Tibial nerve (tissue), 4 donors: ENCODE results near the gene DDX28. TPM values are rescaled to one million over a fixed set of nuclear protein-coding genes. Genes with fewer than 3 reads are reported as not detected.
"Not testable (repeated sequence)": the region's sequence is repeated elsewhere in the genome, so short reads cannot be mapped to it uniquely, and the experiment has no call there.

Experiments
- DNase-seq, 2 donors: peaks; one replicate each; pipeline ENCODE4 v3.0.0-alpha.2; 2019; ENCODE audit warnings: low spot score in 2 of 2
- H3K27ac ChIP-seq, 4 donors: fragments of 200-600 bp; sonication (generic) in 3 of 4; one replicate each; pipeline ENCODE4 v1.5.1; 2017 to 2019; ENCODE audit warnings: mild to moderate bottlenecking in 1 of 4
- H3K27me3 ChIP-seq, 2 donors: fragments of 200-600 bp; sonication (generic) in 1 of 2; one replicate each; pipeline versions ENCODE4 v1.5.1 to v1.6.0; 2017 to 2019
- H3K36me3 ChIP-seq, 3 donors: fragments of 200-600 bp; sonication (generic); one replicate each; pipeline ENCODE4 v1.5.1; 2018 to 2019
- H3K4me1 ChIP-seq, 4 donors: fragments of 200-600 bp; sonication (generic) in 3 of 4; one replicate each; pipeline ENCODE4 v1.5.1; 2017 to 2019
- H3K4me3 ChIP-seq, 4 donors: fragments of 200-600 bp; sonication (generic) in 3 of 4; one replicate each; pipeline ENCODE4 v1.5.1; 2017 to 2019; ENCODE audit warnings: mild to moderate bottlenecking in 1 of 4, moderate library complexity in 1 of 4
- H3K9me3 ChIP-seq, 4 donors: fragments of 200-600 bp; sonication (generic) in 3 of 4; one replicate each; pipeline ENCODE4 v1.5.1; 2017 to 2019
- EP300 ChIP-seq, 2 donors: sonication (generic); formaldehyde crosslinking; IDR thresholded peaks; one replicate each; pipeline ENCODE4 v1.6.1; 2017; ENCODE audit warnings: antibody characterized with exemption in 2 of 2, mild to moderate bottlenecking in 1 of 2
- POLR2A ChIP-seq, 2 donors: fragments of 450-650 bp; IDR thresholded peaks; one replicate each; pipeline ENCODE4 v1.6.1; 2017; ENCODE audit warnings: antibody characterized with exemption in 2 of 2, mild to moderate bottlenecking in 2 of 2, moderate library complexity in 2 of 2
- WGBS, 2 donors: methylation state at CpG; one replicate each; pipeline ENCODE4 v1.1.5; 2018; 5-methylcytosine and 5-hydroxymethylcytosine counted together
- total RNA-seq, 4 donors: library from RNA; depleted of rRNA; stranded (reverse); fragments of >200 nt; gene quantifications; one replicate each; pipeline ENCODE4 v1.1.0, GENCODE V29; 2016
- TF ChIP-seq, protein P1 (sequence below), 5 experiments: fragments of 200-600 bp in 3 of 5; fragments of 450-650 bp in 2 of 5; sonication (generic) in 3 of 5; IDR thresholded peaks; one replicate each; pipeline ENCODE4 v1.5.1; 2016 to 2019; ENCODE audit warnings: antibody characterized with exemption in 5 of 5, mild to moderate bottlenecking in 3 of 5, moderate library complexity in 2 of 5

The DDX28 gene
- total RNA-seq, 4 donors from 2014 or later, result 6.7 to 11.7 (median 10.8) TPM

DNA sequence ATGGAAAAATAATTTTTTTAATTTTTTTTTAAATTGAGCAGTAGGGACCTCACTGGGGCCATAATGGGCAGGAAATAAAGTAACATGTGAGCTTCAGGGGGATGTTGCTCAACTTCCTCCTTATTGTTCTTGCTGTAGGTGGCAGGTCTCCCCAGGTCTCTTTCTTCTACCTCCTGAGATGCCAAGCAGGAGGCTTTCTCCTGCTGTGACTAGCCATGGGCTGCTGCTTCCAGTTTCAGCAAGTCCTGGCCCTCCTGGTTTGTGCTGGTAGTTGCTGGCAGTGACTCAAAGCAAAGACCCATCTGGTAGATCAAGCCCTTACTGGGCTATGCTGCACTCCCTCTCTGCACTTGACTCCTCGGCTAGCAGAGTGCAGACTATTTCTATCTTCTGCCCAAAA, 9.6 kb downstream of the DDX28 start:
- H3K27me3 ChIP-seq, result no peaks in the 10 kb centered on the region
- H3K36me3 ChIP-seq, result no peaks in the 10 kb centered on the region
- H3K9me3 ChIP-seq, result no peaks in the 10 kb centered on the region
- H3K4me3 ChIP-seq, result no peak overlapping the region
- H3K27ac ChIP-seq, result no peak overlapping the region
- 69 to 86% methylated on average over 1 of the region's 1 CpG for WGBS, 2 donors
- no peak for DNase-seq
- H3K4me1 ChIP-seq, result no peaks in the 10 kb centered on the region
- TF ChIP-seq EP300 (IDR thresholded peaks at IDR 0.05) (peak in 1 of 2 donors; percentile 37), POLR2A (IDR thresholded peaks at IDR 0.05) (no peak)
- TF ChIP-seq, protein P1, sequence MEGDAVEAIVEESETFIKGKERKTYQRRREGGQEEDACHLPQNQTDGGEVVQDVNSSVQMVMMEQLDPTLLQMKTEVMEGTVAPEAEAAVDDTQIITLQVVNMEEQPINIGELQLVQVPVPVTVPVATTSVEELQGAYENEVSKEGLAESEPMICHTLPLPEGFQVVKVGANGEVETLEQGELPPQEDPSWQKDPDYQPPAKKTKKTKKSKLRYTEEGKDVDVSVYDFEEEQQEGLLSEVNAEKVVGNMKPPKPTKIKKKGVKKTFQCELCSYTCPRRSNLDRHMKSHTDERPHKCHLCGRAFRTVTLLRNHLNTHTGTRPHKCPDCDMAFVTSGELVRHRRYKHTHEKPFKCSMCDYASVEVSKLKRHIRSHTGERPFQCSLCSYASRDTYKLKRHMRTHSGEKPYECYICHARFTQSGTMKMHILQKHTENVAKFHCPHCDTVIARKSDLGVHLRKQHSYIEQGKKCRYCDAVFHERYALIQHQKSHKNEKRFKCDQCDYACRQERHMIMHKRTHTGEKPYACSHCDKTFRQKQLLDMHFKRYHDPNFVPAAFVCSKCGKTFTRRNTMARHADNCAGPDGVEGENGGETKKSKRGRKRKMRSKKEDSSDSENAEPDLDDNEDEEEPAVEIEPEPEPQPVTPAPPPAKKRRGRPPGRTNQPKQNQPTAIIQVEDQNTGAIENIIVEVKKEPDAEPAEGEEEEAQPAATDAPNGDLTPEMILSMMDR (IDR thresholded peaks at IDR 0.05), result no peak

- not testable (repeated sequence) for H3K9me3 ChIP-seq, H3K4me3 ChIP-seq, H3K27ac ChIP-seq, H3K36me3 ChIP-seq, DNase-seq, H3K4me1 ChIP-seq, H3K27me3 ChIP-seq
- 85 to 89% methylated on average over 4 of the region's 4 CpGs for WGBS, 2 donors
Observed at GRCh38 chr16:68009872-68010271, 13.2 kb downstream of the DDX28 start.

- TF ChIP-seq EP300 (IDR thresholded peaks at IDR 0.05) (no peak), POLR2A (IDR thresholded peaks at IDR 0.05) (no peak)
- TF ChIP-seq, protein P1 (IDR thresholded peaks at IDR 0.05), result no peak
- H3K4me3 ChIP-seq, result no peak overlapping the region
- no peak overlapping the region for H3K27ac ChIP-seq
- no peak for DNase-seq
- H3K9me3 ChIP-seq, result no peaks in the 10 kb centered on the region
- no peaks in the 10 kb centered on the region for H3K36me3 ChIP-seq
- WGBS, 2 donors, result 56 to 61% methylated on average over 9 of the region's 9 CpGs
- no peaks in the 10 kb centered on the region for H3K27me3 ChIP-seq
- peaks cover 0 to 10% (median 0%) of the 10 kb centered on the region in 4 donors for H3K4me1 ChIP-seq
Observed at GRCh38 chr16:68009157-68009735, 13.8 kb downstream of the DDX28 start.

DNA sequence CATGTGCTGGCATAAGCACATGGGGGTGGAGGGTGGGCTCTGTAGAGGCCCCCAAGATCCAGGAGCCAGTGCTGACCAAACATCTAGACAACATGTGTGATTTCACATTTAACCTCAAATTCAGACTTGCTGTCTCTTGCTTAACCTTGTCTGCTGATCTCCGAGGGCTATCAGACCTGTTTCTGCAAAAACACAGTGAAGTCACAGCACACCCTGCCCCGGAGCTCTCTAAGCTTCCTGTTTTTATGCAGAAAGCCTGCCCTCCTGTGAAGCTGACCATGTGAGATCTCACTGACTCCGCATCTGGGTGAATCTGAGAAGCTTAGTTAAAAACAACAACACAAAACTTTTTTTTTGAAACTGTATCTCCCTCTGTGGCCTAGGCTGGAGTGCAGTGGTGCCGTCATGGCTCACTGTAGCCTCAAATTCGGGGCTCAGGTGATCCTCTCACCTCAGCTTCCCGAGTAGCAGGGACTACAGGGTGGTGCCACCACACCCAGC, 17.2 kb downstream of the DDX28 start:
- Histone ChIP-seq H3K4me3 (no peak overlapping the region), H3K27ac (peak overlapping the region in 3 of 4 donors; percentile 70 to 74 (median 73)), H3K36me3 (no peaks in the 10 kb centered on the region), H3K9me3 (no peaks in the 10 kb centered on the region), H3K27me3 (no peaks in the 10 kb centered on the region), H3K4me1 (peaks cover 0 to 10% (median 0%) of the 10 kb centered on the region in 4 donors)
- TF ChIP-seq POLR2A (IDR thresholded peaks at IDR 0.05) (no peak), EP300 (IDR thresholded peaks at IDR 0.05) (peak in 1 of 2 donors; percentile 43)
- 37 to 48% methylated on average over 6 of the region's 6 CpGs for WGBS, 2 donors
- peak in 1 of 2 donors; percentile 32 for DNase-seq

DNA sequence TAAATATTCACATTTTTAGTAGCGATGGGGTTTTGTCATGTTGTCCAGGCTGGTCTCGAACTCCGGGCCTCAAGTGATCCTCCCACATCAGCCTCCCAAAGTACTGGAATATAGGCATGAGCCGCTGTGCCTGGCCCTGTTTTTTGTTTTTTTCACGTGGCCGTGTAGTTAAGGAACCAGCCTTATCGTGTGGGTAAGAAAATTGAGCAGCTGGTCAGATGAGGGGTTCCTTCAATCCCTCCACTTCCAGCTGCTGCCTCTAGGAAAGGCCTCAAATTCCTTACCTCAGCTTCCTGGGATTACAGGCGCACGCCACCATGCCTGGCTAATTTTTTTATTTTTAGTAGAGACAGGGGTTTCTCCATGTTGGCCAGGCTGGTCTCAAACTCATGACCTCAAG, 17.8 kb downstream of the DDX28 start:
- H3K27ac ChIP-seq, result peak overlapping the region in 3 of 4 donors; percentile 70 to 74 (median 73)
- DNase-seq, result no peak
- H3K4me3 ChIP-seq, result no peak overlapping the region
- peaks cover 0 to 15% (median 0%) of the 10 kb centered on the region in 4 donors for H3K4me1 ChIP-seq
- WGBS, 2 donors, result 82 to 89% methylated on average over 9 of the region's 9 CpGs
- H3K9me3 ChIP-seq, result no peaks in the 10 kb centered on the region
- no peak for TF ChIP-seq POLR2A (IDR thresholded peaks at IDR 0.05)
- TF ChIP-seq, protein P1 (IDR thresholded peaks at IDR 0.05), result no peak
- no peak for TF ChIP-seq EP300 (IDR thresholded peaks at IDR 0.05)
- no peaks in the 10 kb centered on the region for H3K27me3 ChIP-seq
- no peaks in the 10 kb centered on the region for H3K36me3 ChIP-seq

- H3K4me3 ChIP-seq, result no peak overlapping the region
- H3K27ac ChIP-seq, result no peak overlapping the region
- H3K4me1 ChIP-seq, result peaks cover 0 to 20% (median 3%) of the 10 kb centered on the region in 4 donors
- no peak for DNase-seq
- no peaks in the 10 kb centered on the region for H3K9me3 ChIP-seq
- no peaks in the 10 kb centered on the region for H3K27me3 ChIP-seq
- 82 to 86% methylated on average over 4 of the region's 4 CpGs for WGBS, 2 donors
- H3K36me3 ChIP-seq, result no peaks in the 10 kb centered on the region
- TF ChIP-seq, protein P1 (IDR thresholded peaks at IDR 0.05), result no peak
- TF ChIP-seq POLR2A (IDR thresholded peaks at IDR 0.05) (no peak), EP300 (IDR thresholded peaks at IDR 0.05) (no peak)
Observed at GRCh38 chr16:68003031-68003430, 20.0 kb downstream of the DDX28 start.
